GM23338 (cell line): ENCODE results near the gene ALDOA. TPM values are rescaled to one million over a fixed set of nuclear protein-coding genes. Genes with fewer than 3 reads are reported as not detected.

Experiments
- ATAC-seq: fragments of 200-7000 bp; cut with Tn5 transposase; 3 replicates; pipeline ENCODE4 v1.9.1; 2020
- DNase-seq: peaks from one replicate; pipeline ENCODE4 v3.0.0-alpha.2; 2015; ENCODE audit warnings: low spot score
- H2AFZ ChIP-seq: fragments of 200-600 bp; sonication (generic); 2 replicates; pipeline ENCODE4 v1.8.0; 2016; ENCODE audit warnings: antibody characterized with exemption, mild to moderate bottlenecking, moderate library complexity
- H3F3A ChIP-seq: fragments of 200-600 bp; sonication (generic); replicated peaks from 2 replicates; pipeline ENCODE4 v1.8.0; 2017; ENCODE audit warnings: antibody characterized with exemption, mixed run types, low read depth
- H3K27ac ChIP-seq: fragments of 200-600 bp; sonication (generic); 2 replicates; pipeline ENCODE4 v1.6.1; 2016; ENCODE audit warnings: low read depth
- H3K27me3 ChIP-seq: fragments of 200-600 bp; sonication (generic); 2 replicates; pipeline ENCODE4 v1.8.0; 2016; ENCODE audit warnings: mild to moderate bottlenecking, mixed run types, moderate library complexity; ENCODE audit not compliant: insufficient read depth
- H3K36me3 ChIP-seq: fragments of 200-600 bp; sonication (generic); 2 replicates; pipeline ENCODE4 v1.8.0; 2016; ENCODE audit warnings: mild to moderate bottlenecking; ENCODE audit not compliant: insufficient read depth
- H3K4me1 ChIP-seq: fragments of 200-600 bp; sonication (generic); 2 replicates; pipeline ENCODE4 v1.8.0; 2016; ENCODE audit warnings: mild to moderate bottlenecking, moderate library complexity; ENCODE audit not compliant: insufficient read depth
- H3K4me2 ChIP-seq: fragments of 200-600 bp; sonication (generic); 2 replicates; pipeline ENCODE4 v1.7.1; 2017; ENCODE audit warnings: mixed run types
- H3K4me3 ChIP-seq: fragments of 200-600 bp; sonication (generic); 2 replicates; pipeline ENCODE4 v1.6.1; 2016; ENCODE audit warnings: mixed run types
- H3K79me2 ChIP-seq: fragments of 200-600 bp; sonication (generic); replicated peaks from 2 replicates; pipeline ENCODE4 v1.8.0; 2017; ENCODE audit warnings: mild to moderate bottlenecking; ENCODE audit not compliant: insufficient read depth
- H3K9me2 ChIP-seq: fragments of 200-600 bp; sonication (generic); 2 replicates; pipeline ENCODE4 v1.8.0; 2017; ENCODE audit not compliant: insufficient read depth
- H4K20me1 ChIP-seq: fragments of 200-600 bp; sonication (generic); replicated peaks from 2 replicates; pipeline ENCODE4 v1.8.0; 2017; ENCODE audit warnings: mild to moderate bottlenecking; ENCODE audit not compliant: insufficient read depth
- H3K27ac Mint-ChIP-seq: 2 replicates; pipeline ENCODE4 v1.8.0; 2020; ENCODE audit warnings: inconsistent platforms, mild to moderate bottlenecking, moderate library complexity, mixed read lengths
- H3K27me3 Mint-ChIP-seq: 3 replicates; pipeline ENCODE4 v1.8.0; 2022; ENCODE audit warnings: low read depth, mild to moderate bottlenecking, moderate library complexity, mixed read lengths, inconsistent platforms; ENCODE audit not compliant: insufficient read depth, poor library complexity
- H3K36me3 Mint-ChIP-seq: 3 replicates; pipeline ENCODE4 v1.8.0; 2021; ENCODE audit warnings: low read depth, mild to moderate bottlenecking, inconsistent platforms, moderate library complexity, mixed read lengths
- H3K4me1 Mint-ChIP-seq: 3 replicates; pipeline ENCODE4 v1.8.0; 2020; ENCODE audit warnings: mild to moderate bottlenecking, inconsistent platforms, mixed read lengths
- H3K4me3 Mint-ChIP-seq: 3 replicates; pipeline ENCODE4 v1.8.0; 2021; ENCODE audit warnings: moderate library complexity, mild to moderate bottlenecking, inconsistent platforms, mixed read lengths
- H3K9me3 Mint-ChIP-seq: 3 replicates; pipeline ENCODE4 v1.8.0; 2020; ENCODE audit warnings: moderate library complexity, mild to moderate bottlenecking, inconsistent platforms, mixed read lengths
- CREB1 ChIP-seq: fragments of 250-450 bp; sonication (Bioruptor Pico); IDR thresholded peaks from 2 replicates; pipeline ENCODE4 v1.5.0; 2020; ENCODE audit warnings: low read depth, mild to moderate bottlenecking, moderate library complexity
- ETS1 ChIP-seq: IDR thresholded peaks from 2 replicates; pipeline ENCODE4 v1.6.1; 2016; ENCODE audit warnings: antibody characterized with exemption
- EZH2phosphoT487 ChIP-seq: fragments of 200-600 bp; sonication (generic); IDR thresholded peaks from one replicate; pipeline ENCODE4 v1.8.1; 2018; ENCODE audit warnings: antibody characterized with exemption; ENCODE audit not compliant: unreplicated experiment
- JUNB ChIP-seq: IDR thresholded peaks from one replicate; pipeline ENCODE4 v1.6.1; 2016; ENCODE audit warnings: antibody characterized with exemption; ENCODE audit not compliant: unreplicated experiment
- NANOG ChIP-seq: IDR thresholded peaks from 2 replicates; pipeline ENCODE4 v1.6.1; 2016; ENCODE audit warnings: antibody characterized with exemption, borderline replicate concordance
- POLR2AphosphoS5 ChIP-seq: IDR thresholded peaks from 2 replicates; pipeline ENCODE4 v1.6.1; 2016; ENCODE audit warnings: antibody characterized with exemption, low read depth
- STAT1 ChIP-seq: IDR thresholded peaks from one replicate; pipeline ENCODE4 v1.6.1; 2016; ENCODE audit warnings: antibody characterized with exemption; ENCODE audit not compliant: unreplicated experiment
- ZNF114 ChIP-seq: fragments of 250-450 bp; sonication (Bioruptor Pico); IDR thresholded peaks from 2 replicates; pipeline ENCODE4 v1.5.0; 2020; ENCODE audit warnings: mild to moderate bottlenecking, moderate library complexity
- ZNF331 ChIP-seq: fragments of 250-450 bp; sonication (Bioruptor Pico); IDR thresholded peaks from 2 replicates; pipeline ENCODE4 v1.5.0; 2020; ENCODE audit warnings: low read depth, mild to moderate bottlenecking, moderate library complexity
- polyA plus RNA-seq: library from polyadenylated mRNA; unstranded; fragments of >200 nt; fragmentation: Nextera tagmentation; extraction: Ambion mirVana; gene quantifications from 2 replicates; pipeline ENCODE4 v1.2.1, GENCODE V29; 2016
- total RNA-seq: library from RNA; depleted of rRNA; stranded (reverse); fragments of >200 nt; shearing (Covaris generic); gene quantifications from 2 replicates; pipeline ENCODE4 v1.2.3, GENCODE V29; 2014

The ALDOA gene
- total and polyA plus RNA-seq, 2 experiments from 2014 or later: 1,054 to 1,306 TPM

- Histone ChIP-seq H2AFZ (peak overlapping the region; percentile 56; the same call in 1 of the 2 replicates), H3K9me2 (no peaks in the 10 kb centered on the region), H3K4me3 (peak overlapping the region; percentile 83), H3F3A (0 out of 2 replicates have a peak, but pooled peaks cover 3% of the 10 kb centered on the region), H3K79me2 (no peaks in the 10 kb centered on the region), H3K27me3 (peaks cover 2% of the 10 kb centered on the region; the same call in 1 of the 2 replicates), H3K4me1 (peaks cover 24% of the 10 kb centered on the region), H3K36me3 (no peaks in the 10 kb centered on the region), H4K20me1 (no peaks in the 10 kb centered on the region; the same call in 1 of the 2 replicates), H3K27ac (no peak overlapping the region), H3K4me2 (peak overlapping the region; percentile 95)
- ATAC-seq: peak; percentile 2; the same call in 2 of the 3 replicates
- TF ChIP-seq ETS1: no peak
- no peak for TF ChIP-seq ZNF114 (CRISPR knock-in tag)
- DNase-seq: peak; percentile 44
- H3K36me3 Mint-ChIP-seq: peaks cover 3% of the 10 kb centered on the region; the same call in 2 of the 3 replicates
- peak overlapping the region; percentile 83 for H3K4me3 Mint-ChIP-seq
- H3K27ac Mint-ChIP-seq: no peak overlapping the region
- H3K27me3 Mint-ChIP-seq: peaks cover 19% of the 10 kb centered on the region
- no peaks in the 10 kb centered on the region for H3K9me3 Mint-ChIP-seq
- peaks cover 39% of the 10 kb centered on the region for H3K4me1 Mint-ChIP-seq
These were observed 35.4 kb upstream of the ALDOA start for GRCh38 chr16:30030011-30030685.

GRCh38 chr16:30030841-30031413 is 34.6 kb upstream of the ALDOA start, which contains the start of gene TLCD3B:
Gene TLCD3B (minus strand): TSS chr16:30031271. CDS start chr16:30030527, 744 bp downstream.
- H3K27ac ChIP-seq: no peak within 1 kb of the TSS
- Mint-ChIP-seq H3K9me3 (no peaks in the 10 kb centered on the region), H3K4me1 (peaks cover 39% of the 10 kb centered on the region), H3K36me3 (peaks cover 2% of the 10 kb centered on the region; the same call in 2 of the 3 replicates), H3K27ac (no peak within 1 kb of the TSS), H3K27me3 (peaks cover 19% of the 10 kb centered on the region), H3K4me3 (peak within 1 kb of the TSS; percentile 83)
- no peaks in the 10 kb centered on the region; the same call in 1 of the 2 replicates for H4K20me1 ChIP-seq
- DNase-seq: peak; percentile 88
- no peaks in the 10 kb centered on the region for H3K9me2 ChIP-seq
- peak; percentile 16 for ATAC-seq
- H3F3A ChIP-seq: 0 out of 2 replicates have a peak, but pooled peaks cover 3% of the 10 kb centered on the region
- peaks cover 7% of the 10 kb centered on the region; the same call in 1 of the 2 replicates for H3K27me3 ChIP-seq
- no peak for TF ChIP-seq EZH2phosphoT487
- TF ChIP-seq POLR2AphosphoS5: peak; percentile 39; the same call in 1 of the 2 replicates
- H3K4me1 ChIP-seq: peaks cover 24% of the 10 kb centered on the region
- H3K36me3 ChIP-seq: no peaks in the 10 kb centered on the region
- peak within 1 kb of the TSS; percentile 90 for H2AFZ ChIP-seq
- no peaks in the 10 kb centered on the region for H3K79me2 ChIP-seq
- peak within 1 kb of the TSS; percentile 95 for H3K4me2 ChIP-seq
- peak within 1 kb of the TSS; percentile 83 for H3K4me3 ChIP-seq

GRCh38 chr16:30031477-30031918 is 34.1 kb upstream of the ALDOA start:
- Mint-ChIP-seq H3K27me3 (peaks cover 20% of the 10 kb centered on the region), H3K4me1 (peaks cover 39% of the 10 kb centered on the region), H3K36me3 (no peaks in the 10 kb centered on the region; the same call in 1 of the 3 replicates), H3K4me3 (peak overlapping the region; percentile 83), H3K9me3 (peaks cover 1% of the 10 kb centered on the region; the same call in 1 of the 3 replicates), H3K27ac (no peak overlapping the region)
- no peaks in the 10 kb centered on the region for H3K79me2 ChIP-seq
- no peak for DNase-seq
- H4K20me1 ChIP-seq: no peaks in the 10 kb centered on the region; the same call in 1 of the 2 replicates
- H3K4me3 ChIP-seq: peak overlapping the region; percentile 83
- H3F3A ChIP-seq: 0 out of 2 replicates have a peak, but pooled peaks cover 3% of the 10 kb centered on the region
- H3K4me1 ChIP-seq: peaks cover 24% of the 10 kb centered on the region
- no peaks in the 10 kb centered on the region for H3K9me2 ChIP-seq
- H2AFZ ChIP-seq: peak overlapping the region; percentile 90
- peak overlapping the region; percentile 95 for H3K4me2 ChIP-seq
- H3K36me3 ChIP-seq: no peaks in the 10 kb centered on the region
- H3K27ac ChIP-seq: no peak overlapping the region
- peak; percentile 6 for ATAC-seq
- H3K27me3 ChIP-seq: peaks cover 10% of the 10 kb centered on the region; the same call in 1 of the 2 replicates
- TF ChIP-seq JUNB (no peak), EZH2phosphoT487 (no peak), NANOG (no peak), CREB1 (CRISPR knock-in tag) (no peak), STAT1 (no peak), ZNF114 (CRISPR knock-in tag) (no peak), ZNF331 (no peak)
